ENCODE data around the gene ZNF324B.
"Not testable (repeated sequence)": the region's sequence is repeated elsewhere in the genome, so short reads cannot be mapped to it uniquely, and the experiment has no call there.

The ZNF324B gene

DNA sequence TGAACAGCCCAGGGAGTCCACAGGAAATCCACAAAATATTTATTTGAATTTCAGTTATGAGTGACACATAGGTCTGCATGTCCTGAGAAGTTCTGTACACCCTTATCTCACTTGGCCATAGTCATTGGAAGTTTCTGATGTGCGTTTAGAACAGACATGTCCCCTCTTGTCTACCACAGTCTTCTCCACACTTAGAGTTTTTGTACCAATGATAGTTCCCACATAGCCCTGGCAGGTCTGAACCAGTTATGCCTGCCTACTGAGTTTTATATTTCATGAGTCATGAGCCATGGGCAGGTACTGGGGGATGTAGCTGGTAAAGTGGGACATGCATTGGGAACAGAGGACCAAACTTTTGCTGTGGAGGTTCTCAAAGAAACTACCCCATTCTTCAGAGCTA lies 22.8 kb upstream of the ZNF324B start:
- Histone ChIP-seq H3K9me3 (ENCODE audit: control insufficient read depth, insufficient read depth, low read length) (peaks cover 11% of the 10 kb centered on the region), H3K27ac (ENCODE audit: low read length) (no peak overlapping the region), H3K4me1 (ENCODE audit: control insufficient read depth, insufficient read depth, low read length) (no peaks in the 10 kb centered on the region), H3K4me3 (ENCODE audit: low read length) (no peak overlapping the region), H3K27me3 (ENCODE audit: control insufficient read depth, insufficient read depth, low read length) (no peaks in the 10 kb centered on the region), H3K36me3 (ENCODE audit: control insufficient read depth, insufficient read depth, low read length) (peaks cover 1% of the 10 kb centered on the region; the same call in 1 of the 2 replicates)
- DNase-seq (ENCODE audit: low read depth, low spot score) = no peak
- WGBS (ENCODE audit: insufficient coverage, insufficient read length) = no CpG with 5 or more reads among the region's 1 CpG

DNA sequence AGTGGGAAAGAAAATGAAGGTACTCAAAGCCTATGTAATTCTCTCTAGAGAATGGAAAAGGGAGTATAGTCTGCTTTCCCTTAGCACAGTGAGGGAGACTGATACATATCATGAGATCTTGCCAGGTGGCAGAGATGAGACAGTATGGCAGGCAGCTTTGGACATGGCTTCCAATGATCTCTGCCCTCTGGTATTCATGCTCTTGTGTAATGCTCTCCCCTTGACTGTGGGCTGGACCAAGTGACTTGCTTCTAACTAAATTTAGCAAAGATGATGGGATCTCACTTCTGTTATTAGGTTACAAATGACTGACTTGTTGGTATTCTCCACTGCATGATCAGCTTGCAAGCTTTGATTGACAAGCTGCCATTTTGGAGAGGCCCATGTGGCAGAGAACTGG lies 21.7 kb upstream of the ZNF324B start:
- H3K4me1 ChIP-seq (ENCODE audit: control insufficient read depth, insufficient read depth, low read length) = no peaks in the 10 kb centered on the region
- H3K27me3 ChIP-seq (ENCODE audit: control insufficient read depth, insufficient read depth, low read length) = no peaks in the 10 kb centered on the region
- H3K4me3 ChIP-seq (ENCODE audit: low read length) = no peak overlapping the region
- peaks cover 19% of the 10 kb centered on the region for H3K9me3 ChIP-seq (ENCODE audit: control insufficient read depth, insufficient read depth, low read length)
- peaks cover 9% of the 10 kb centered on the region for H3K36me3 ChIP-seq (ENCODE audit: control insufficient read depth, insufficient read depth, low read length)
- H3K27ac ChIP-seq (ENCODE audit: low read length) = no peak overlapping the region
- no peak for DNase-seq (ENCODE audit: low read depth, low spot score)

DNA sequence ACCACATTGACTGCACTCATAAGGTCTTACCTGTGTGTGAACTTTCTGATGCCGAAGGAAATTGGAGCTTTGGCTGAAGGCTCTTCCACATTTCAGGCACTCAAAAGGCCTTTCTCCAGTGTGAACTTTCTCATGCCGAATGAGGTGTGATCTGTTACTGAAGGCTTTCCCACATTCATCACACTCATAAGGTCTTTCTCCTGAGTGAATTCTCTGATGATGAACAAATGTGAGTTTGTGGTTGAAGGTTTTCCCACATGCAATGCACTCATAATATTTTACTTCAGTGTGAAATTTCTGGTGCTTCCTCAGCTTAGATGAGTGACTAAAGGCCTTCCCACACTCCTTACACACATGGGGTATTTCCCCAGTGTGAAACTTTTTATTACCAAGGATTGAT lies 17.2 kb upstream of the ZNF324B start:
- no peak for DNase-seq (ENCODE audit: low read depth, low spot score)
- no peaks in the 10 kb centered on the region for H3K27me3 ChIP-seq (ENCODE audit: control insufficient read depth, insufficient read depth, low read length)
- H3K4me3 ChIP-seq (ENCODE audit: low read length) = no peak overlapping the region
- peaks cover 21% of the 10 kb centered on the region for H3K9me3 ChIP-seq (ENCODE audit: control insufficient read depth, insufficient read depth, low read length)
- no peaks in the 10 kb centered on the region for H3K4me1 ChIP-seq (ENCODE audit: control insufficient read depth, insufficient read depth, low read length)
- peaks cover 10% of the 10 kb centered on the region for H3K36me3 ChIP-seq (ENCODE audit: control insufficient read depth, insufficient read depth, low read length)
- no peak overlapping the region for H3K27ac ChIP-seq (ENCODE audit: low read length)
- WGBS (ENCODE audit: insufficient coverage, insufficient read length) = no CpG with 5 or more reads among the region's 2 CpGs

GRCh38 chr19:58439576-58440554 lies 11.6 kb upstream of the ZNF324B start, which contains the start of gene ZNF132:
TSS of gene ZNF132 (minus strand) at chr19:58440153. CDS start at chr19:58439821, 332 bp downstream.
- no CpG with 5 or more reads among the region's 59 CpGs for whole genome bisulfite sequencing (ENCODE audit: insufficient coverage, insufficient read length)
- no peaks in the 10 kb centered on the region; the same call in 1 of the 2 replicates for H3K4me1 ChIP-seq (ENCODE audit: control insufficient read depth, insufficient read depth, low read length)
- no peaks in the 10 kb centered on the region for H3K27me3 ChIP-seq (ENCODE audit: control insufficient read depth, insufficient read depth, low read length)
- H3K4me3 ChIP-seq (ENCODE audit: low read length) = peak within 1 kb of the TSS; percentile 69
- peaks cover under 1% of the 10 kb centered on the region for H3K9me3 ChIP-seq (ENCODE audit: control insufficient read depth, insufficient read depth, low read length)
- H3K36me3 ChIP-seq (ENCODE audit: control insufficient read depth, insufficient read depth, low read length) = peaks cover under 1% of the 10 kb centered on the region; the same call in 1 of the 2 replicates
- H3K27ac ChIP-seq (ENCODE audit: low read length) = no peak within 1 kb of the TSS
- DNase-seq (ENCODE audit: low read depth, low spot score) = peak; percentile 91

DNA sequence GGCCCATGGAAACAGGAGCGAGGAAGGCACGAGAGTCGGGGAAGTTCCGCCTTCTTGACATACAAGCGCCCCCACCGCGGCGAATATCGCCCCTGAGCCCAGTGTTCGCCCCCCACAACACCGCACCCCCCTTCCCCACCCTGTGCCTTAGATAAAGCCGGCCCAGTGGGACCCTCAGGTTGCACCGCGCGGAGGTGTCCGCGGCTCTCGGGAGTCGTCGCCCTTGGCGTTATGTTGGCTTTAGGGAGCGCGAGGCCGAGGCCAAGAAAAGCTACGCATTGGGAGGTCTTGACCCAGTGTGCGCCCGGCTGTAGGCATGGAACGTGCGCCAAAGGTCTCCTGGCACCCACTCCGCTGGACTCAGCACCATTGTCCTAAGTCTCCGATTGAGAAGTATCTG lies 10.9 kb upstream of the ZNF324B start:
- Histone ChIP-seq H3K36me3 (ENCODE audit: control insufficient read depth, insufficient read depth, low read length) (no peaks in the 10 kb centered on the region), H3K4me1 (ENCODE audit: control insufficient read depth, insufficient read depth, low read length) (no peaks in the 10 kb centered on the region; the same call in 1 of the 2 replicates), H3K9me3 (ENCODE audit: control insufficient read depth, insufficient read depth, low read length) (no peaks in the 10 kb centered on the region; the same call in 1 of the 2 replicates), H3K27me3 (ENCODE audit: control insufficient read depth, insufficient read depth, low read length) (no peaks in the 10 kb centered on the region), H3K4me3 (ENCODE audit: low read length) (peak overlapping the region; percentile 20; the same call in 1 of the 2 replicates), H3K27ac (ENCODE audit: low read length) (no peak overlapping the region)
- WGBS (ENCODE audit: insufficient coverage, insufficient read length) = no CpG with 5 or more reads among the region's 31 CpGs
- DNase-seq (ENCODE audit: low read depth, low spot score) = no peak

GRCh38 chr19:58442986-58443385 lies 8.4 kb upstream of the ZNF324B start:
- not testable (repeated sequence) for H3K27me3 ChIP-seq (ENCODE audit: control insufficient read depth, insufficient read depth, low read length); H3K4me3 ChIP-seq (ENCODE audit: low read length); DNase-seq (ENCODE audit: low read depth, low spot score); H3K27ac ChIP-seq (ENCODE audit: low read length); H3K36me3 ChIP-seq (ENCODE audit: control insufficient read depth, insufficient read depth, low read length); H3K4me1 ChIP-seq (ENCODE audit: control insufficient read depth, insufficient read depth, low read length); H3K9me3 ChIP-seq (ENCODE audit: control insufficient read depth, insufficient read depth, low read length)
- no CpG with 5 or more reads among the region's 7 CpGs for WGBS (ENCODE audit: insufficient coverage, insufficient read length)

DNA sequence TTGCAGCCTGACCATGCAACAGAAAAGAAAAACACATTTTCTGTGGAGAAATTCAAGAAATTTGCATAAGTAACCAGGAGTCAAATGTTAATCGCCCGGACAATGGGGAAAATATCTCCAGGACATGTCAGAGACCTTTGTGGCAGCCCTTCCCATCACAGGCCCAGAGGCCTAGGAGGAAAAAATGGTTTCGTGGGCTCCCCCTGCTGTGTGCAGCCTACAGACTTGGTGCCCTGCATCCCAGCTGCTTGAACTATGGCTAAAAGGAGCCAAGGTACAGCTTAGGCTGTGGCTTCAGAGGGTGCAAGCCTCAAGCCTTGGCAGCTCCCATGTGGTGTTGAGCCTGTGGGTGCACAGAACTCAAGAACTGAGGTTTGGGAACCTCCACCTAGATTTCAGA lies 2.6 kb upstream of the ZNF324B start:
- no CpG with 5 or more reads among the region's 3 CpGs for WGBS (ENCODE audit: insufficient coverage, insufficient read length)

GRCh38 chr19:58449980-58450379 lies 1.4 kb upstream of the ZNF324B start:
- H3K4me3 ChIP-seq (ENCODE audit: low read length); DNase-seq (ENCODE audit: low read depth, low spot score); H3K27ac ChIP-seq (ENCODE audit: low read length); H3K4me1 ChIP-seq (ENCODE audit: control insufficient read depth, insufficient read depth, low read length); H3K36me3 ChIP-seq (ENCODE audit: control insufficient read depth, insufficient read depth, low read length); H3K9me3 ChIP-seq (ENCODE audit: control insufficient read depth, insufficient read depth, low read length); H3K27me3 ChIP-seq (ENCODE audit: control insufficient read depth, insufficient read depth, low read length): not testable (repeated sequence)
- no CpG with 5 or more reads among the region's 5 CpGs for WGBS (ENCODE audit: insufficient coverage, insufficient read length)

More for the DNA sequence above, 2.6 kb upstream of the ZNF324B start:
- not testable (repeated sequence) for H3K27me3 ChIP-seq (ENCODE audit: control insufficient read depth, insufficient read depth, low read length); DNase-seq (ENCODE audit: low read depth, low spot score); H3K4me1 ChIP-seq (ENCODE audit: control insufficient read depth, insufficient read depth, low read length); H3K4me3 ChIP-seq (ENCODE audit: low read length); H3K9me3 ChIP-seq (ENCODE audit: control insufficient read depth, insufficient read depth, low read length); H3K27ac ChIP-seq (ENCODE audit: low read length); H3K36me3 ChIP-seq (ENCODE audit: control insufficient read depth, insufficient read depth, low read length)

- H3K4me1 ChIP-seq (ENCODE audit: control insufficient read depth, insufficient read depth, low read length) = no peaks in the 10 kb centered on the region
- H3K9me3 ChIP-seq (ENCODE audit: control insufficient read depth, insufficient read depth, low read length) = peaks cover 2% of the 10 kb centered on the region; the same call in 1 of the 2 replicates
- no CpG with 5 or more reads among the region's 11 CpGs for WGBS (ENCODE audit: insufficient coverage, insufficient read length)
- no peak overlapping the region for H3K27ac ChIP-seq (ENCODE audit: low read length)
- H3K36me3 ChIP-seq (ENCODE audit: control insufficient read depth, insufficient read depth, low read length) = no peaks in the 10 kb centered on the region
- no peak for DNase-seq (ENCODE audit: low read depth, low spot score)
- peaks cover 3% of the 10 kb centered on the region; the same call in 1 of the 2 replicates for H3K27me3 ChIP-seq (ENCODE audit: control insufficient read depth, insufficient read depth, low read length)
- H3K4me3 ChIP-seq (ENCODE audit: low read length) = peak overlapping the region; percentile 30; the same call in 1 of the 2 replicates
Observed at GRCh38 chr19:58450856-58451357, 515 bp upstream of the ZNF324B start.

- DNase-seq (ENCODE audit: low read depth, low spot score) = no peak
- no CpG with 5 or more reads among the region's 6 CpGs for WGBS (ENCODE audit: insufficient coverage, insufficient read length)
- no peaks in the 10 kb centered on the region for H3K36me3 ChIP-seq (ENCODE audit: control insufficient read depth, insufficient read depth, low read length)
Observed at GRCh38 chr19:58453743-58454142, 2.3 kb downstream of the ZNF324B start.

More at GRCh38 chr19:58453743-58454142, 2.3 kb downstream of the ZNF324B start:
- peaks cover 3% of the 10 kb centered on the region; the same call in 1 of the 2 replicates for H3K27me3 ChIP-seq (ENCODE audit: control insufficient read depth, insufficient read depth, low read length)
- no peaks in the 10 kb centered on the region for H3K4me1 ChIP-seq (ENCODE audit: control insufficient read depth, insufficient read depth, low read length)
- H3K27ac ChIP-seq (ENCODE audit: low read length) = no peak overlapping the region
- H3K9me3 ChIP-seq (ENCODE audit: control insufficient read depth, insufficient read depth, low read length) = peaks cover 2% of the 10 kb centered on the region; the same call in 1 of the 2 replicates
- no peak overlapping the region for H3K4me3 ChIP-seq (ENCODE audit: low read length)

Data from iPS DF 6.9 (cell line).